ENCODE measurements around the gene ECSCR. TPM values are rescaled to one million over a fixed set of nuclear protein-coding genes. Genes with fewer than 3 reads are reported as not detected.
"Not testable (repeated sequence)": the region's sequence is repeated elsewhere in the genome, so short reads cannot be mapped to it uniquely, and the experiment has no call there.

ECSCR gene
- total RNA-seq, 2 donors from 2014 or later: not detected

DNA sequence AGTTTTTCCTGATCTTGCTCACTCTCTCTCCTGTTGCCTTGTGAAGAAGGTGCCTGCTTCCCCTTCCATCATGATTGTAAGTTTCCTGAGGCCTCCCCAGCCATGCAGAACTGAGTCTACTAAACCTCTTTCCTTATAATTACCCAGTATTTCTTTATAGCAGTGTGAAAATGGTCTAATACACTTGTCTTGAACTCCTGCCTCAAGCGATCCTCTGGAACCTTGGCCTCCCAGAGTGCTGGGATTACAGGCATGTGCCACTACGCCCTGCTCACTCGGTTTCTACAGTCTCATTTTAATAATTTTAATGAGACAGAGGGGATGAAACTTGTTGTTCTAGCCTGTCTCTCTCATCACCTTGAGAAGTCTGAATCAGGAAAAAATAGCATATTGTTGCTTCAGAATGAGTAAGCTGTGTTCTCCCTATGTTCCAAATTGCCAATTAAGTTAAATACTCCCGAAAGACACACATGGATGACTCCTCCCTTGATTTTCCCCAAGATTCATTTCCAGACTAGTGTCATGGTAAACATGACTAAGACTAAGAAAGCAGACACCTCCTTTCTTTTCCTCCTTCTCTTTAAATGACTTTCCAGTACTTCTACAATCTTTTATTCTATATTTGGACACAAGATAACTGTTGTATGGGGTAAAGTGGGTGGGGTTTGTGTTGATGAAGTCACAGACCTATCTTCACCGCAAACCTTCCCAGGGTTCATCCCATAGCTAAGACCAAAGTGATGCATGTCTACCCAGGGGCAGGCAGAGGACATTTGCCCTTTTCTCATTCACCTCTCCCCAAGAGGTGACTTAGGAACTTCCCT, 15.4 kb downstream of the ECSCR start:
- peaks cover 0 to 14% of the 10 kb centered on the region in 2 donors for H3K27me3 Mint-ChIP-seq
- H3K36me3 Mint-ChIP-seq: peaks cover 6% of the 10 kb centered on the region
- peaks cover 31 to 45% of the 10 kb centered on the region in 2 donors for H3K4me1 Mint-ChIP-seq (ENCODE audit: low read depth in 2 of 2)
- DNase-seq (ENCODE audit: low spot score) (no peak), ATAC-seq (peak; percentile 68 to 78)
- H3K27ac Mint-ChIP-seq: peak overlapping the region; percentile 87
- H3K9me3 Mint-ChIP-seq: no peaks in the 10 kb centered on the region
- peak overlapping the region; percentile 72 for H3K4me3 Mint-ChIP-seq

DNA sequence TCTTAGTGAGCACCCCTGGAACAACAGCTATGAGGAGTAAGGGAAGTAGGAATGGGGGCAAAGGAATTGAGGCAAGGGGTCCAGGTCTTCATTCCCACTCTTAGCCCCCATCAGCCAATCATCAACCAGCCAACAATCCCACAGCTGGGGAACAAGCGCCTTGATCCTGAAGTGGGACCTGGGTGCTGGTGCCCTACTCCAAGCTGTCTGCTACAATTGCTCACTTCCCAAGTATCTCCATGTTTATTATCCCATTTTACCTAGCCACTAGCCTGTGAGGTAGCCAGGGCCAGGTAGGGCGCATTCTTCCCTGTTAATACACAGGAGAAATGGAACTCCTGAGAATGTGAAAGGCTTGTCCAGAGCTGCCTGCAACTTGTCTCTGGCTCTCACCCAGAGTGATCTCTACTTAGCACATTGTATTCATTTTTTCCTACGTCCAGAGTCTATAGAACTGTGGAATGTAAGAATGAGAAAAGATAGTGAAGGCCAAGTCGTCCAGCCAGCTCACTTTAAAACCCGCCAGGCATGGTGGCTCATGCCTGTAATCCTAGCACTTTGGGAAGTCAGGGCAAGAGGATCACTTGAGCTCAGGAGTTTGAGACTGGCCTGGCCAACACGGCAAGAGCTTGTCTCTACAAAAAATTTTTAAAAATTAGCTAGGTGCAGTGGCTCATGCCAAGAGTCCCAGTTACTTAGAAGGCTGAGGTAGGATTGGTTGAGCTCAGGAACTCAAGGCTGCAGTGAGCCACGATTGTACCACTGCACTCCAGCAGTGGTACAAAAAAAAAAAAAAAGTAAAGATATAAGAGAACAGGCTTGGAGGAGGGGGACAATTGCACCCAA, 17.0 kb downstream of the ECSCR start:
- Mint-ChIP-seq H3K4me1 (ENCODE audit: low read depth in 2 of 2) (peaks cover 31 to 45% of the 10 kb centered on the region in 2 donors), H3K27me3 (peaks cover 0 to 14% of the 10 kb centered on the region in 2 donors), H3K4me3 (no peak overlapping the region), H3K27ac (peak overlapping the region; percentile 87), H3K36me3 (peaks cover 6% of the 10 kb centered on the region), H3K9me3 (no peaks in the 10 kb centered on the region)
- ATAC-seq: no peak
- DNase-seq (ENCODE audit: low spot score): no peak

DNA sequence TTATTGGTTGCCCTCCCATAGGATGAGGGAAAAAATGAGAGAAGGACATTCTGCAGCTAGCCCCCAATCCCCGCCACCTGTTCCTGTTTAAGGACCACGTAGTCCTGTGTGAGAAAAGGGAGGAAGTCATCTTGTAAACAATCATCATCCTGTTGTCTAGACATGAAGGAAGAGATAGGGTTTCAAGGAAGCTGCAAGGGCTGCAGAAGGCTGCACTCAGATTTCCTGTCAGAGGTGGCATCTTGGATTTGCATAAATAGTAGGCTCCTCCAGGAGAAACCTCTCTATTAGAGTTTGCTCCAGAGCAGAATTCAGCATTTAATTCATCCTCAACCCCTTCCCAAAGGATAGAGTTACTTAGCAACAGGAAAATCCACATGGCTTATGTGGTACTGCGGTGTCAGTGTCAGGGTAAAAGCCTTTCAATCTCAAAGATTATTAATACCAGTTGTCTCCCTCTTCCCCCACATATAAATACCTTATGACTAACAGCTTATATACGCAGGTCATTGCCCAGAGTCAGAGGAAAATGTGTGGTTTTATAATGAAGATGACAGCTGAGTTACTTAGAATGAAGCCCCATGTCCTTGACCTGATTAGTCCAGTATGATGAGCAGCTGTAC, 18.6 kb downstream of the ECSCR start:
- ATAC-seq (no peak), DNase-seq (ENCODE audit: low spot score) (no peak)
- H3K27me3 Mint-ChIP-seq: peaks cover 0 to 14% of the 10 kb centered on the region in 2 donors
- H3K4me3 Mint-ChIP-seq: peak overlapping the region; percentile 1
- no peak overlapping the region for H3K27ac Mint-ChIP-seq
- peaks cover 41 to 53% of the 10 kb centered on the region in 2 donors for H3K4me1 Mint-ChIP-seq (ENCODE audit: low read depth in 2 of 2)
- no peaks in the 10 kb centered on the region for H3K9me3 Mint-ChIP-seq
- peaks cover 6% of the 10 kb centered on the region for H3K36me3 Mint-ChIP-seq

DNA sequence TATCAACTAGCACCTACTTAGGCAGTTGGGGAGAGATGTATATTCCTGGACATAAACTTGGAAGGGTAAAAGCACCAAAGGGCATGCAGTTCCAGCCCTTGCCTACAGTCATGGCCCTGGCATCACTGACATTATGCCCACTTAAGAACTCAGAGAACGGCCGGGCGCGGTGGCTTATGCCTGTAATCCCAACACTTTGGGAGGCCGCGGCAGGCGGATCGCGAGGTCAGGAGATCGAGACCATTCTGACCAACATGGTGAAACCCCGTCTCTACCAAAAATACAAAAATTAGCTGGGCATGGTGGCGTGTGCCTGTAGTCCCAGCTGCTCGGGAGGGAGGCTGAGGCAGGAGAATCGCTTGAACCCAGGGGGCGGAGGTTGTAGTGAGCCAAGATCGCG, 22.1 kb downstream of the ECSCR start:
- H3K9me3 Mint-ChIP-seq; DNase-seq (ENCODE audit: low spot score); H3K36me3 Mint-ChIP-seq; H3K27me3 Mint-ChIP-seq; ATAC-seq: not testable (repeated sequence)
- peak overlapping the region; percentile 97 for H3K4me3 Mint-ChIP-seq
- H3K27ac Mint-ChIP-seq: peak overlapping the region; percentile 90 to 97
- H3K4me1 Mint-ChIP-seq (ENCODE audit: low read depth in 2 of 2): peaks cover 27 to 41% of the 10 kb centered on the region in 2 donors

DNA sequence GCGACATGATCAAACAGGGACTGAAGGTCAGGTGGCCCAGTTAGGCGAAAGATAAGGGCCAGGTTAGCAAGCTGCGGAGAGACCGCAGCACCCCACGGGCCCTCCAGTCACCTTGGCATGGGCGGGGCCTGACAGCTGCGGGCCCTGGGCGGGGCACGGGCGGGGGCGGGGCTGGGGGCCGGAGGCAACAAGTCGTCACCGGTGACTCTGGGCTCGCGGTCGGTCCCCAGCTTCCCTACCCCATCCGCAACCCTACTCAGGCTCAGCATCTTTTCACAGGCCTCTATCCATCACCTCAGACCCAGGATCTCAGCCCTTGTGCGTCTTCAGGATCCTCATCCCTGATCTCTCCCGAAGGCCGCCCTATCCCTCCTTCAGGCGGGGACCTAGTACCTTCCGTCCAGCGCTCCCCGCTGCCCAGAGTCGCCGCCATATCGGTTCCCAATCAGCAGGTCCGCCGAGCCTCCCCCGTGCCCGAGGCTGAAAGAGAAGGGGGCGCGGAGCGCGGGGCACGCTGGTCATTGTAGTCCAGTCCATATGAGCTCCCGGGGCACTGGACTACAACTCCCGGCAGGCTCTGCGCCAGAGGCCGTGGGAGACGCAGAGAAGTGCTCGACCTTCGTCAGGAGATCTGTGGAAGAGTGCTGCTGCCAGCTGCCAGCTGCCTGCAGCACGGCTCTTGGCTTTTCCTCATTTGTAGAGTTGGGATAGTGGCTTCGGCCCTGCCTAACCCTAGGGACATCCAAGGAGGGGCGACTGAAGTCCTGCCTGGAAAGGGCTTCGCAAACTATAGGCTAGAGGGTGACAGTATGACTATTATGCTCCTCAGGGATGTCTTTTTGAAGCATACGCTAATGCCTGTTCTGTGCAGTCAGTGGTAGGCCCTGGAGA, 23.3 kb downstream of the ECSCR start, which contains the start of gene DNAJC18:
TSS of gene DNAJC18 (minus strand) at position 513 of the 891 bp plus-strand sequence. CDS start at position 433, 80 bp downstream.
- ATAC-seq (peak; percentile 97 to 99), DNase-seq (ENCODE audit: low spot score) (peak; percentile 90)
- Mint-ChIP-seq H3K36me3 (no peaks in the 10 kb centered on the region), H3K9me3 (no peaks in the 10 kb centered on the region), H3K27me3 (peaks cover 0 to 7% of the 10 kb centered on the region in 2 donors), H3K27ac (peak within 1 kb of the TSS; percentile 90 to 97), H3K4me1 (ENCODE audit: low read depth in 2 of 2) (peaks cover 26 to 41% of the 10 kb centered on the region in 2 donors), H3K4me3 (peak within 1 kb of the TSS; percentile 97)

DNA sequence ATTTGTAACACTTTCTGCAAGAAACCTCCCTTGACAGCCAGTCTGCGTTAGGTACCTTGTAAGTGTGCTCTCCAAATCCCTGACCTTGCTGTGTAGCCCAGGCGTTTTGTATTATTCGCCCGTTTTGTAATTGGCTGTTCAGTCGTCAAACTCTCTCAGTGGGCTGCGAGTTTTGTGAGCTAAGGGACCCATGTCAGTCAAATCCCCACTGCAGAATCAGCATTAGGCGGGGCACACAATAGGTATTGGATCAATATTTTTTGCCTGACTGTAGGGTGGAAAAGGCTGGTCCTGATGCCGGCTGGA, 23.9 kb downstream of the ECSCR start:
- Mint-ChIP-seq H3K36me3 (no peaks in the 10 kb centered on the region), H3K4me3 (peak overlapping the region; percentile 97), H3K9me3 (no peaks in the 10 kb centered on the region), H3K27me3 (peaks cover 0 to 5% of the 10 kb centered on the region in 2 donors), H3K4me1 (ENCODE audit: low read depth in 2 of 2) (peaks cover 20 to 35% of the 10 kb centered on the region in 2 donors), H3K27ac (peak overlapping the region; percentile 90 to 97)
- ATAC-seq (no peak), DNase-seq (ENCODE audit: low spot score) (no peak)

DNA sequence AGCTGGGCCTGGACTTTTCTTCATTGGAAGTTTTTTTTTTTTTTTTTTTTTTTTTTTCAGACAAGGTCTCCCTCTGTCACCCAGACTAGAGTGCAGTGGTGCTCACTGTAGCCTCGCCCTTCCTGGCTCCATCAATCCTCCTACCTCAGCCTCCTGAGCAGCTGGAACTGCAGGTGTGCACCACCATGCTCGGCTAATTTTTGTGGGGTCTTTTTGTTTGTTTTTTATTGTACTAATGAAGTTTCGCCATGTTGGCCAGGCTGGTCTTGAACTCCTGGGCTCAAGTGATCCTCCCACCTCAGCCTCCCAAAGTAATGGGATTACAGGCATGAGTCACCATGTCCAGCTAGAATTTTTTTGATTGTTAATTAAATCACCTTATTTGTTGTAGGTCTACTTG, 26.9 kb downstream of the ECSCR start:
- H3K27ac Mint-ChIP-seq: no peak overlapping the region
- no peaks in the 10 kb centered on the region for H3K27me3 Mint-ChIP-seq
- peaks cover 18 to 27% of the 10 kb centered on the region in 2 donors for H3K4me1 Mint-ChIP-seq (ENCODE audit: low read depth in 2 of 2)
- H3K9me3 Mint-ChIP-seq: no peaks in the 10 kb centered on the region
- DNase-seq (ENCODE audit: low spot score): no peak
- no peaks in the 10 kb centered on the region for H3K36me3 Mint-ChIP-seq
- ATAC-seq: no peak
- no peak overlapping the region for H3K4me3 Mint-ChIP-seq

DNA sequence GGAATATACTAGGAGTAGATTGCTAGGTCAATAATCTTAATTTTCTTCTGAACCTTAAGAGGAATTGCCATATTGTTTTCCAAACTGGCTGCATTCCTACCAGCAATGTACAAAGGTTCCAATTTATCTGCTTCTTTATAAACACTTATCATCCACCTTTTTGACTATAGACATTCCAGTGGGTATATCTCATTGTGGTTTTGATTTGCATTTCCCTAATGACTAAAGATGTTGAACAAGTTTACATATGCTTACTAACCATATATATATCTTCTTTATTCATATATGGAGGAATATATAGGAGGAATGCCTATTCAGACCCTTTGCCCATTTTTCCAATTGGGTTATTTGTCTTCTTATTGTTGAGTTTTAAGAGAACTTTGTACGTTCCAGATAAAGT, 30.8 kb downstream of the ECSCR start:
- H3K27me3 Mint-ChIP-seq: no peaks in the 10 kb centered on the region
- H3K9me3 Mint-ChIP-seq: no peaks in the 10 kb centered on the region
- ATAC-seq (no peak), DNase-seq (ENCODE audit: low spot score) (no peak)
- H3K27ac Mint-ChIP-seq: no peak overlapping the region
- peaks cover 6% of the 10 kb centered on the region for H3K36me3 Mint-ChIP-seq
- no peaks in the 10 kb centered on the region for H3K4me1 Mint-ChIP-seq (ENCODE audit: low read depth in 2 of 2)
- H3K4me3 Mint-ChIP-seq: no peak overlapping the region

DNA sequence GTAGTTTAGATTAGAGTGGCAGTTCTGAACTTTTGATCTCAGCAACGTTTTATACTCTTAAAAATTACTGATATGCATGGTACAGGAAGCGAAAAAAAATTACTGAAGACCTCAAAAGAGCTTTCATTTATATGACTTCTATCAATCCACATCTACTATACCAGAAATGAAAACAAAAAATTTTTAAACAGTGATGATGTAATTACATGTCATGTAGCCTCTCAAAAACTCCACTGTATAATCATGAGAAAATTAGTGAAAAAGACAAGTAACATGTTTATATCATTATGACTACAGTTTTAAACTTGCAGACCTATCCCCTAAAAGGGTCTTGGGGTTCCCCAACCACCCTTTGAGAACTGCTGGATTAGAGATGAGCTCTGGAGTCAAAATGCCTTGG, 32.5 kb downstream of the ECSCR start:
- Mint-ChIP-seq H3K27me3 (no peaks in the 10 kb centered on the region), H3K27ac (no peak overlapping the region), H3K4me3 (no peak overlapping the region), H3K4me1 (ENCODE audit: low read depth in 2 of 2) (no peaks in the 10 kb centered on the region), H3K36me3 (peaks cover 8% of the 10 kb centered on the region), H3K9me3 (no peaks in the 10 kb centered on the region)
- ATAC-seq: no peak
- DNase-seq (ENCODE audit: low spot score): no peak

DNA sequence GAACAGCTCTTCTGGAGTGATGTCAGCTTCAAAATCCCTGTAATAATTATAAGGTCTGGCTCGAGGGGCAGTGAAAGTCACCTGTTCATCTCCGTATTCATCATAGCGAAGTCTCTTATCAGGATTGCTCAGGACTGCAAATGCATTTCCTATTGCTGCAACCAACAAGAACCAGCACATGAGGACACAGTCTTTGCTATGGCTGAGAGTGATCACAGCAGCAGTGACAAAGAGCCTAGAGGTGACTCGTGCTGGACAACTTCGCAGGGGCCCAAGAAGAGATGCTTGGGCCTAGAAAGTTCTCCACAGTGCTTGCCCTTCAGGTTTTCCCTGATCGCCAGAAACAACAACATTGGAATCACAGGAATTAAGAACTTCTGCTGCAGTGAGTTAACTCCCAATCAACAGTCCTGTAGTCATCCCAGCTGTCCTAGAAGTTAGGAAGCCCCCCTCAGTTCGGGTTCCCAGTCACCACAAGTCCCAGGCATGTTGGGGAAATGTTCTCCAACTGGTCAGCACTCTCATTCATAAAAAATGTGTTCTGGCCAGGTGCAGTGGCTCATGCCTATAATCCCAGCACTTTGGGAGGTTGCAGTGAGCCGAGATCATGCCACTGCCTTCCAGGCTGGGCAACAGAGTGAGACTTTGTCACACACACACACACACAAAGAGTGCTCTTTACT, 36.2 kb downstream of the ECSCR start:
- peaks cover 11% of the 10 kb centered on the region for H3K36me3 Mint-ChIP-seq
- no peak overlapping the region for H3K27ac Mint-ChIP-seq
- H3K4me3 Mint-ChIP-seq: no peak overlapping the region
- ATAC-seq (no peak), DNase-seq (ENCODE audit: low spot score) (no peak)
- H3K27me3 Mint-ChIP-seq: no peaks in the 10 kb centered on the region
- peaks cover 5 to 7% of the 10 kb centered on the region in 2 donors for H3K4me1 Mint-ChIP-seq (ENCODE audit: low read depth in 2 of 2)
- H3K9me3 Mint-ChIP-seq: no peaks in the 10 kb centered on the region

DNA sequence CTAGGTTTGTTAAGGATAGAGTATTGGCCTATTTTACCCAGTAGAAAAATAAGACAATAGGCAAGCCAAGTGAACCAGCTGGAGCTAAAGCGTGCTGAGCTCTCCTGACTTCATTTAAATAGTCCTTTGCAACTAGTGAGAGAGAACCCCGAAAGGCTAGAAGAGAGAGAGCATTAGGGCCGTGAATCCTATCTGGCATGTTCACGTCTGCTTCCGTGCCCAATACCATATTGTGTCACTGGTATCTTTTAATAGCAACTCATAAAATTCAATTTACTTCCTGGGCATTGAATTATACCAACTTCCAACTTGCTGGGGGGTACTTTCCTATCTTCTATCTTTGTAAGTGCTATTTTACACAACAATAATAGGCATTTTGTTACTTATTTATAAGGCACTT, 37.0 kb downstream of the ECSCR start:
- Mint-ChIP-seq H3K27me3 (no peaks in the 10 kb centered on the region), H3K27ac (no peak overlapping the region), H3K36me3 (peaks cover 11% of the 10 kb centered on the region), H3K9me3 (no peaks in the 10 kb centered on the region), H3K4me3 (no peak overlapping the region), H3K4me1 (ENCODE audit: low read depth in 2 of 2) (peaks cover 5 to 7% of the 10 kb centered on the region in 2 donors)
- ATAC-seq (no peak), DNase-seq (ENCODE audit: low spot score) (no peak)

DNA sequence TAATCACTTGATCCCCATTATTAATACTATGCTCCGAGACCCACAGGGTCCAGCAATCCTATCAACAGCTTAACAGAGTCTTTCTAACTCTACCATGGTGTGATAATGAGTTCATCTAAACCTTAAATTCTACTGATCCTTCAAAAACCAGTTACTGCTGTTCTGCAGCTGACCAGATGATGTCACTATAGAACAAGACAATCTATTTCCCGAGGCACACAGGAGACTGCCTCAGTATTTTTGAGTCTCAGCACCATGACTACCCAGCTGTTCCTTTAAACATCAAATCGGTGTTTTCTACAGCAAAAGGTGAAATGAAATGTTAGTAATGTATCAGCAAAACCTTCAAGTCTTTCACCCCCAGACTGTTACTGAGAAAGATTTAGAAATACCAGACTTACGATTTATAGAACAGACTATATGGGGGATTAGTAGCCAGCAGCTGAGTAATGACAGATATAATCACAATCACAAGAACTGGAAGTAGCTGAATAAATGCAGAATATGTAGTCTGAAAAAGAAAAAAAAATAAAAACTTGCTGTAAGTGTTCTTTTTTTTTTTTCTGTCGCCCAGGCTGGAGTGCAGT, 40.1 kb downstream of the ECSCR start:
- Mint-ChIP-seq H3K27me3 (no peaks in the 10 kb centered on the region), H3K36me3 (peaks cover 6% of the 10 kb centered on the region), H3K4me3 (no peak overlapping the region), H3K9me3 (no peaks in the 10 kb centered on the region), H3K27ac (no peak overlapping the region), H3K4me1 (ENCODE audit: low read depth in 2 of 2) (peaks cover 5 to 7% of the 10 kb centered on the region in 2 donors)
- ATAC-seq: peak; percentile 82 to 86
- peak; percentile 78 for DNase-seq (ENCODE audit: low spot score)

All from natural killer cell treated with Interleukin-12 subunit alpha and Interleukin-12 subunit beta and Interleukin-15 and Interleukin-18, amount 100 ng/mL, for 72 hours (primary cell).